HG02798 (cell line): ENCODE data around the gene CABYR.
A peak's percentile ranks its signal among the peaks of the same experiment; 100 is the strongest.
"Not testable (repeated sequence)": the region's sequence is repeated elsewhere in the genome, so short reads cannot be mapped to it uniquely, and the experiment has no call there.

Source experiments
- ATAC-seq: cut with Tn5 transposase; IDR thresholded peaks from one replicate; pipeline ENCODE4 v1.9.1; 2021; ENCODE audit warnings: mild to moderate bottlenecking; ENCODE audit not compliant: unreplicated experiment, poor library complexity

CABYR gene

DNA sequence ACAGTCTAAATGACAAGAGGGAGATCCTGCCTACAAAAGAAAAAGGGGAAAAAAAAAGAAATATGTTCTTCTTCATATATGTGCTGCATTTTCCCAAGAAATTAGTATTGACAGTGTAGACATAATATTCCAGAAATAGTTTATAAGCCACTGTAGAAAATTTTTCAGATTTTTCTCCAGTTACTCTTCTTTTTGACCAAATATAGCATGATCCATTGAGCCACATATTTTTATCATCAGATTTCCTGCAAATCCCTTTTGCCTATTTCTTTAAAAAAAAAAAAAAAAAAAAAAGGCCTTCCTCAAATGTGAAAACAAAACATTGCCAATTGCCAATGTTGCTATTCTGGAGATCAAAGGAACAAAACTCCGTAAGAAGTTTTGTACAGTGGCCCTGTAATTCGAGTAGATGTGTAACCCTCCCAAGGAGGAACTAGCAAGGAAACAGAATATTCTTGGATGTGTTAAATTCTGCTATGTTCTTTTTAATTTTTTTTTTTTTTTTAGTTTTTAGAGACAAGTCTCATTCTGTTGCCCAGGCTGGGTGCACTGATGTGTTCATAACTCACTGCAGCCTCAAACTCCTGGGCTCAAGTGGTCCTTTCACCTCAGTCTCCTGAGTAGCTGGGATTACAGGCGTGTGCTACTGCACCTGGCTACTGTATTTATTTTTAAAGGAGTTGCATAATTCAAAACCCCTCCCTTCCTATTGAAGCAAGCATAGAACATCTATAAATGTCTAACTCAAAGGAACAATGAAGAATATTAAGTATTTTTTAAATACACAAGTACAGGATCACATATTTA, 12.5 kb upstream of the CABYR start:
- ATAC-seq: no peak

DNA sequence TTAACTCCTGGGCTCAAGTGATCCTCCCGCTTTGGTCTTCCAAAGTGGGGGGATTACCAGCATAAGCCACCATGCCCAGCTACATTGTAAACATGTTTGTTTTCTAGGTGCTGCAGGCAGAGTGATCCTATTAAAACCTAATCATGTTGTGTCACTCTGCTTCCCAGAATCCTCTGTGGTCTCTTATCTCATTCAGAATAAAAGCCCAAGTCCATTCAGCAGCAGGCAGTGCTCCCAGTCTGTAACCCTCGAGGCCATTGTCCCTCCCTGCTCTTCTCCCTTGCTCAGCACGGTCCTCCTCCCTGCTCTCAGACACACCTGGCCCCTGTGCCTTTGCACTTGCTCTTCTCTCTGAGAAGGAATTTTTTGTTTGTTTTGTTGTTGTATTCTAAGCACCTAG, 11.1 kb upstream of the CABYR start:
- no peak for ATAC-seq

DNA sequence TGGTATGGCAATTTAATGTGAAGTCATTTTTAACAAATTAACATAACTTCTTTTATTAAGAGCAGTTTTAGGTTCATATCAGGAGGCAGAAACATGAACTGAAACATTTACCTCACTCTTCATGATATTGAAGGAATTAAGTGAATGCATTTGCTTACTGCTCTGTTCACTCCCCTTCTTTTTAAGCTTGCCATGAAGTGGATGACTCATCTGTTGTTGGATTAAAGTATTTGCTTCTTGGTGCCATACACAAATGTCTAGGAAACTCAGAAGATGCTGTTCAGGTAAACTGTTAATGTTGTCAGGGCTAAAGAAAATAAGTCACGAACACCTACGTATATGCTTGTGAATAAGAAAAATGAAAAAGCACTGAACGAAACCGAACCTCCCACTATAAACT, 10.2 kb upstream of the CABYR start:
- no peak for ATAC-seq

DNA sequence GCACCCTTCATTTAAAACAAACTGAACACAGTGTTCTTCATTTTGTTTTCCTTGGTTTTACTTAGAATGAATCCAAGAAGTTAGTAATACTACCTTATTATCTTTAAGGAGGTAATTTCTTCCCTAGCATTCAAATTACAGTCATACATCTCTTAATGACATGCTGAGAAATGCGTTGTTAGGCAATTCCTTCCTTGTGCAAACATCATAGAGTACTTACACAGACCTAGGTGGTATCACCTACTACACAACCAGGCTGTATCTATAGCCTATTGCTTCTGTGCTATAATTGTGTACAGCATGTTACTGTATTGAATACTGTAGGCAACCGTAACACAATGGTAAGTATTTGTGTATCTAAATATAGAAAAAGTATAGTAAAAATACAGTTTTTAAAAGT, 8.4 kb upstream of the CABYR start:
- no peak for ATAC-seq

DNA sequence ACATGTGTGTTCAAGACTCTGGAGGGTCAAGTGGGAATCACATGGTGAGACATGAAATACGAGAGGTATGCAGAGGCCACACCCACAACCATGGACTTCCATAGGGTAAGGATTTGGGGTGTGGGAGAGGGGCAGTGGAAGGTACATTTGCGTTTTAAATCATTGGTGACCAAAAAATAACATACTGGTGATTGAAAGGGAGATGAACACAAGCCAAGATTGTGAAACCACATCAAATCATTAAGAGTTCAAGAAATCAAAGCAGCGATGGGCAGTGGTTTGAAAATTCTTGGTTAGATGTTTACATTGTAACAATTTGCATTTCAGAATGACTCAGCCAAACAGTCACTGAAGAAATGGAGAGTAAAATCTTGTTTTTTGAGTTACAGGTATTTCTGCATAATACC, 1.9 kb upstream of the CABYR start:
- ATAC-seq: no peak

DNA sequence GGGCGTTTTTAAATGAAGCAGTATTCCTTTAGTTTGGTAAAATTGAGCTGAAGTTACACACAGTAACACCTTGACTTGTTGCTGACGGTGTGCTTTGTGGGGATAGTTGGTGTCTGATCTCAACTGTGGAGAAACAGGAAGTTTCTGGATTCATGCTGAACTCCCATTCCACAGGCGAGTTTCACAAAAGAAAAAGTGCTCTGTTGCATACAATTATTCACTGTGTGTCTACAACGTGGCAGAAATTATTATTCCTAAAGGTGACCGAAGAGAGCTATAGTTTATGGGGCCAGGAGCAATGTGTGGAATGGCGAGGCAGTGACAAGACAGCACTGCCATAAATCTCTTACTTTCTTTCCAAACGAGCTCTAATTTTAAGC, 463 bp upstream of the CABYR start:
- ATAC-seq: no peak

DNA sequence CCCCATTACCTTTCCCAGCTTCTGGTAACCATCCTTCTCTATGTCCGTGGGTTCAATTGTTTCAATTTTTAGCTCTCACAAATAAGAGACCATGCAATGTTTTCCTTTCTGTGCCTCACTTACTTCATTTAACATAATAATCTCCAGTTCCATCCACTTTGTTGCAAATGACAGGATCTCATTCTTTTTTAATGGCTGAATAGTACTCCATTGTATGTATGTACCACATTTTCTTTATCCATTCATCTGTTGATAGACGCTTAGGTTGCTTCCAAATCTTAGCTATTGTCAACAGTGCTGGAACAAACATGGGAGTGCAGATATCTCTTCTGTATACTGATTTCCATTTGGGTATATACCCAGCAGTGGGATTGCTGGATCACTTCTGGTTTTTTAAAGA, 1.8 kb downstream of the CABYR start:
- ATAC-seq: no peak

DNA sequence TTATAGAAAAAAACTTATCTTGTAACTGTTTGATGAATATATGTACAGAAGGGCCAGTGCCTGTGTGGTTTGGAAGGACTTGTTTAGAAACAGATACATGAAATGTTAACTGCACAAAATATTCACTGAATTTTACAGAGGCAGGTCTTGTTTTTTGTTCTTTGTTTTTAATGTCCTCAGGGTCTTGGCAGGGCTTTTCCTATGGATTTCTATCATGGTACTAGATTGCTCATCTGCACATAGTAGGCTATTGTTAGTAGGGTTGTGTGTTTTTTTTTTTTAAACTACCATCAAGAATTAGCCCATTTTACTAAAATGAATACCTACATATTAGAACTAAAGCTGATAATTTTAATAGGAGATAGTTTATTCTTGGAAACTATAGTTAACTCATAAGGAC, 3.5 kb downstream of the CABYR start:
- no peak for ATAC-seq

DNA sequence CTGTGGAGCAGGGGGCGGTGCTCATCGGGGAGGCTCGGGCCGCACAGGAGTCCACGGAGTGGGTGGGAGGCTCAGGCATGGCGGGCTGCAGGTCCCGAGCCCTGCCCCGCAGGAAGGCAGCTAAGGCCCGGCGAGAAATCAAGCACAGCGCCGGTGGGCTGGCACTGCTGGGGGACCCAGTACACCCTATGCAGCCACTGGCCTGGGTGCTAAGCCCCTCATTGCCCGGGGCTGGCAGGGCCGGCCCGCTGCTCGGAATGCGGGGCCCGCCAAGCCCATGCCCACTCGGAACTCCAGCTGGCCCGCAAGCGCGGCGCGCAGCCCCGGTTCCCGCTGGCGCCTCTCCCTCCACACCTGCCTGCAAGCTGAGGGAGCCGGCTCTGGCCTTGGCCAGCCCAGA, 10.7 kb downstream of the CABYR start:
- ATAC-seq: not testable (repeated sequence)

DNA sequence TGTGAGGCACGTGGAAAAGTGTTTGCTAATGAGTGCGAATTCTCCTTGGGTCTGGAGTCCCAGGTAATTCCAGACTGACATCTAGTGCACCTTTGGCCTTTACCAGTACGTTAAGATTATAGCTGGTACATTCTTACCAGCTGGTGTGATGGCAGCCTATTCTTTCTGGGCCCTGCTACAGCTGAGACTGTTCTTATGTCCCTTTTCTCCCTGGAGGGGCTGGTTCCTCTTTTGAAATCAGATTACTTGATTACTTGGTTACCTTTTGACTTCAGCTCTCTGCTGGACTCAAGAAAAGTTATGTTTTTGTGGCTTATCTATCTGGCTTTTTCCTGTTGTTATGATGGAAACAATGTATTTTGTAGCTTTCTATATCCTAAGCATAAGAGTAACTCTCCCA, 14.5 kb downstream of the CABYR start:
- ATAC-seq: no peak

DNA sequence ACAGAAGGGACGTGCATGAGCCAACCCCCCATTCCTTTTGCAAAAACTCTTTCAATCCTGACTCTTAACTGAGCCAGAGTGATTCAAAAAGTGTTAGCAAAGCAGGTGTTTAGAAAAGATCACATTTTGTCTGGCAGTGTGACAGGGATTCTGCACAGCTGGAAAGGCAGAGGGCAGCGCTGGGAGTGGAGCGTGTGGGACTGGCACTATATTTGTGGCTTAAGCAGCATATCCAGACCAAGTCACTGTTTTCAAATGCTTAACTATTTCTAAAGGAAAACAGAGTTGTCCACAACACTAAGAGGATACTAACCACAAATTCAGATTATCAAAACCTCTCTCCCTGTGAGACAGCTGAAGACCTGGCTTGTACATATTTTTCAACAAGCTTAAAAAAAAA, 19.0 kb downstream of the CABYR start:
- no peak for ATAC-seq

DNA sequence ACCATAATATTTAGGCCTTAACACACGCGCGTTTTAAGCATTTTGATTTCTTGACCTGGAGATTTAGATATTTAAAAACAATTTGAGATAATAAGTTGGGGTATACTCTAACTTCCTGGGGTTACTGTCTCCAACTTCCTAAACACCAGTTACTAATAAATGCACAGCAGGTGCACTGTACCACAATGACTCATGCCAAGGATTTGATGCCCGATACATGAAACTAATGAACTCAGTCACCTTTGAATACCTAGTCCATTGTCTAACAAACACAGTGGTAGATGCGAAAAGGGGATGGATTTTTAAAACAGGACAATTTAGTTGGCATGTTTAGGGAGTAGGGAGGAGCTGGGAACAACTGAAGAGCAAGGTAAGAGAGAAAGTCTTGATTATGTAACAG, 21.2 kb downstream of the CABYR start:
- ATAC-seq: no peak

DNA sequence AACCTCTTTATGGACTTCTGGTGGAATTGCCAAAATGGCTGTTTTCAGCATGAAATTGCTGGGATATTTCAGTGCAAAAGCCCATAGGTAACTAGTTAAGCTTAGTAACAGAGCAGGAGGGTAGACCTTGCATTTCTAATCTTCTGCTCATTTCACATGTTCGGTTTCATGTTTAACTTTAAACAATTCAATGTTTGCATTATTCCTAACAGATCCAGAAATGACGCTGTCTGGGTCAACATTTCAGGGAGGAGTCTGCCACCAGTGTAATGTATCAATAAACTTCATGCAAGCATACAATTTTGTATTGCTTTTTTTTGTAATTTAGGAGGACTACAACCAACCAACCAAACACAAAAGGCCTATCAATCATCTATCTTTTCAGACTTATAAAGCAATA, 22.4 kb downstream of the CABYR start:
- ATAC-seq: no peak

DNA sequence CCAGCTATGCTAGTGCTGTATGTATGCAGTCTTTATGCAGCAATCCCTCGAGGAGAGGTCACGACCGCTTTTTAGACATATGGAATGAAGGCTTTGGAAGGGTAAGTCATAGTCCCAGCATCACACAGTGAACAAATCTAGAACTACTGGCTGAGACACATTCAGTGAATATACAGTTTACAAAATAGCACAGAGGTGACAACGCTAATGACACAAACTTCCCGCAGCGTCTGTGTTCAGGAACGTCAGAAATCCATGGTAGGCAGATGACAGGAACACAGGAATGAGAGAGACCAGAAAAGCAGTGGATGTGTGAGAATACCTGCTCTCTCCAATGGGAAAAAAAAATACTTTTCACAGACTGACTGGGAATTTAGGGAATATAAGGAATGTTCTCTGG, 29.6 kb downstream of the CABYR start:
- no peak for ATAC-seq

DNA sequence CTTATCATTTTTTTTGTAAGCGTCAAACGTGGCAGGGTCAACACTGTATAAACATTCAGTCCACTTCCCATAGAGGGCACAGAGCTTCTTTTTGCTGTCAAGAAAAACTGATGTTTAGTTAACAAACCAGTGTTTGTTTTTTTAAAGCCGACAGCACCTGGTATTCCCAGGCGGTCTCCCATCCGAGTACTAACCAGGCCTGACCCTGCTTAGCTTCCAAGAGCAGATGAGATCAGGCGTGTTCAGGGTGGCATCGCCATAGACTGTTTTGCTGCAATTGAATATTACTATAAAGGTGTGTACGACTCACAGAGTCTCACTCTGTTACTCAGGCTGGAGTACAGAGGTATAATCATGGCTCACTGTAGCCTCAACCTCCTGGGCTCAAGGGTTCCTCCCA, 31.5 kb downstream of the CABYR start:
- no peak for ATAC-seq

DNA sequence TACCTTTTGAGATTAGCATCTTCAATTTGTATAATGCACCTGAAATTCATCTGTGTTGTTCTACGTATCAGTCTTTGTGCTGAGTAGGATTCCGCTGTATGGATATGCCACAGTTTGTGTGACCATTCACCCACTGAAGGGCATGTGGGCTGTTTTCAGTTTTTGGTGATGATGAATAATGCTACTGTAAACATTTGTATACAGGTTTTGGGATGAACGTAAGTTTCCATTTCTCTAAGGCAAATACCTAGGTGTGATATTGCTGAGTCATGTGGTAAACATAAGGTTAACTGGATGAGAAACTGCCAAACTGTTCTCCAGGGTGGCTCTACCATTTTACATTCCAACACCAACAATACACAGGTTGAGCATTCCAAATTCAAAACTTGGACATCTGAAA, 35.1 kb downstream of the CABYR start:
- ATAC-seq: no peak

DNA sequence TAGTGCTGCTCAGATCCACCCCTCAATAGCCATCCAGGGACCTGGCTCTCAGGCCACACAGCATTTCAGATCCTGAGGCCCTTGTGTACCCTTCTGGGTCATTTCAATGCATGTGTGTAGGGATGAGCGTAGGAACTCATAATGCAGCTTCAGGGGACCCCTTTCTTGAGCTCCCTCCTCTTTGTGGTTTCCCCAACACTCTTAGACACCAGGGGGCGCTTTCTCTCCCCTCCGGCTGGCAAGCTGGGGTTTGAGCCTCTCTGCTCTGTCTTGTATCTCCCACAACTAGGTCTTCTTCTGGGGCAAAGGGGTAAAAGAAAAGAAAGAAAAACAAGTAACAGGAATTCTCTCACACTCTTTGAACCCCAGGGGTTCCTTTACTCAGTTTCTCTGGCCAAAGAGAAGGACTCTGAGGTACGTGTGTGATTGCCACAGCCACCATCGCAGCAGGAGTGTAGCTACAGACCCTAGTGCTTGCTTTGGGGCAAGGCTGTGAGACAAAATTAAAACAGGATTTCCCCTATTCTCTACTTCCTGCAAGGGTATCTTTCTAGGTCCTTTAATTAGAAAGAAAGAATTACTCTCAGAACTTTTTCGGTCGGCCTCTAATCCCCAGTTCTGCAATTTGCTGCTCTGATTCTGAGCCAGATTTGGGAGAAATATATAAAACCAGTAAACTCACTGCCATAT, 38.0 kb downstream of the CABYR start:
- ATAC-seq: peak; percentile 86

DNA sequence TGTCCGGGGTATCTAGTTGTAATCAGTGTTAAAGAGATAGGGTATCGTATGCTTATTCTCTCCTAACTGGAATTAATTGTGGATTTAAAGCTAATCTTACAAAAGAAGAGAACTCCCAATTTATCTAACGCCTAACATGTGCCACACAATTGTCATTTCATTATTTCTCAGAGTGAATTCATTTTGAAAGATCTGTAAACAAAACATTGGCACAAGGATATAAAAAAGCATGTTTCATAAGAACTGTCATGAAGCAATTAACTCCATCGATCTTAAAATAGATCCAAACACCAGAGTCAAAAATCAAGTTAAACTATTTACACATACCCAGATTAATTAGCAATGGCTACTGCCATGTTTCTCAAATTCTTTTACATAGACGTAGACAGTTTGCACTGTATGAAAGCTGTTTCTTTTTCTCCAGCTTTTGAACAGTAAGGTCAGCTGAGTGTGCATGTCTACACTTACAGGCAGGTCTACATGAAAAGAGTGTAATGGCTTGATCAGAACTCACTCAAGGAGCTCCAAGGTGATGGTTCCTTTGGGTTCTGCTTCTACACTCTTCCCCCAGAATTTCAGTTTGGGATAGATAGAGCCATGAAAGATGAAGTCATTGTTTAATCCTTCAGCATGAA, 38.8 kb downstream of the CABYR start:
- ATAC-seq: no peak

DNA sequence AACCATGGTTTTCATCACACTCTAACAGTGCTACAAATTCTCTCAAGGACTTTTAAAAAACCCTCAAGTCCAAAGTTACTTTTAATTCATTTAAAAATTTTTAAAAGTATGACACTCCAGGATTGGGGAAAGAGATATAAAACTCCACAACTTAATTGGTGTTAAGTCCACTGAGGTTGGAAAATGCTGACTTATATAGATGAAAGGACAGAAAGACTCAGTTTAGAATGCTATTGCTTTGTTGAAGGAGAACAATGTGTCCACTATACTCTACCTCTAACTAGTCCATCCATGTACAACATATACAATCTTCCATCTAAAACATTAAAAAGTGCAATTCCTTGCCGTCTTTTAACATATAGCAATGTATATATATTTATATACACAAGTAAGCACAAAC, 41.2 kb downstream of the CABYR start:
- ATAC-seq: no peak

DNA sequence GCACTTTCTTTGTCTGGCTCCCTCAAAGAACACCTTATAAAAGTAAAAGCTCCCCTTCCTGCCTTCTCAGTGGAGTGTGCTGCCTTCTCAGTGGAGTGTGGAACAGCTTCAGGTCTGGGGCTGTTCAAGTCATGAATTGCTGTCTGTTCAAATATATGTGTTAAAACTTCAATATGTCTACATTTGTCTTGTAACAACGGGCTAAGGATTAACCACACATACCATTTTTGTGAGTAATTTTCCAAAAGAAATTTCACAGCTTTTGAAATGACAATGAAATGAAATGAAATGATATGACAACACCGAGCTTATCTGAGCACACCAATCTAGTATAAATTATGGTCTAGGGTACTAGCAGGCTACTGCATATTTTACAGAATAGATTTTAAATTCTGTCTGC, 42.9 kb downstream of the CABYR start:
- ATAC-seq: no peak

DNA sequence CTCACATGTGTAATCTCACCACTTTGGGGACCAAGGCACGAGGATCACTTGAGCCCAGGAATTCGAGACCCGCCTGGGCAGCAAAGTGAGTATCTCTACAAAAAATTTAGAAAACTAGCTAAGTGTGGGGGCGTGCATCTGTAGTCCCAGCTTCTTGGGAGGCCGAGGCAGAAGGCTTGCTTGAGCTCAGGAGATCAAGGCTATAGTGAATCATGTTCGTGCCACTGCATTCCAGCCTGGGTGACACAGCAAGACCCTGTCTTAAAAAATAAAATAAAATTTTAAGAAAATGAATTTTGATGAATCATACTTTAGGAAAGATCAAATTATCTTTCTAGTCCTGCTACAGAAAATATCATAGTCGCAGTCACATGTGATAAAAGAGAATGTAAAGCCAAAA, 46.9 kb downstream of the CABYR start:
- no peak for ATAC-seq

DNA sequence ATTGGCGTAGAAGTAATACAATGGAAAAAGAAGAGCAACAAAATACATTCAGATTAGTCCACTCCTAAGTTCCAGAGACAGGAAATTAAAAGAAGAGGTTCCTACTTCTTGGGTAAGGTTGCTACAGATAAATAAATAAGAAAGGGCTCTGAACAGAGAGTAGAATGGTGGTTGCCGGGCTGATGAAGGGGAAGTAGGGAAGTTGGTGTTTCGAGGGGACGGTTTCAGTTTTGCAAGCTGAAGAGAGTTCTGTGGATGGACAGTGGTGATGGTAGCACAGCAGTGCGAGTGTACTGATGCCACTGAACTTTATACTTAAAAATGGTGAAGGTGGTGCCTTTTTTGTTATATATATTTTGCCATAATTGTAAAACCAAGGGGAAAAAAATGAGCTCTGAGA, 48.2 kb downstream of the CABYR start:
- ATAC-seq: peak; percentile 54
